B cell (primary cell): ENCODE results near the gene CD247.

Experiments
- EZH2 ChIP-seq: IDR thresholded peaks from 2 replicates; pipeline ENCODE4 v1.6.1; 2012; ENCODE audit warnings: borderline replicate concordance, low read depth, mild to moderate bottlenecking, moderate library complexity, low read length; ENCODE audit not compliant: insufficient read depth, poor library complexity, severe bottlenecking
- TF ChIP-seq, protein P1 (sequence below): fragments of 200-600 bp; IDR thresholded peaks from one replicate; pipeline ENCODE4 v1.8.0; 2022; ENCODE audit warnings: antibody characterized with exemption, mild to moderate bottlenecking

DNA sequence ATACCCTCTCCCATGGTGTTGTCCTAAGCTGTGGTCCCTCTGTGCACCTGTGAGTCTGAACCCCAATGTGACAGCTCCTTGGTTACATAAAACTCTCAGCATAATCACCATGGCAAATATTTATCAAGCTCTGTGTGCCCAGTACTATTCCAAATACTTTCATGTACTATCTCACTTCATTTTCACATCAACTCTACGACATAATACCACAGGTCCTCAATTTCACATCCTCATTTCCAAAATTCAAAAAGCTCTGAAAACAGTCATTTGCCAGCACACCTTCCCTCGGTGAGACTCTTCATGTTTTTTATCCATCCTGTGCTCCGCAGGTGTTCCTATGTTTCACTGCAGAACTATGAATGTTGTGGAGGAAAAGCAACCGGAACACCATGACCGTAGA is 47.6 kb upstream of the CD247 start:
- TF ChIP-seq, protein P1, sequence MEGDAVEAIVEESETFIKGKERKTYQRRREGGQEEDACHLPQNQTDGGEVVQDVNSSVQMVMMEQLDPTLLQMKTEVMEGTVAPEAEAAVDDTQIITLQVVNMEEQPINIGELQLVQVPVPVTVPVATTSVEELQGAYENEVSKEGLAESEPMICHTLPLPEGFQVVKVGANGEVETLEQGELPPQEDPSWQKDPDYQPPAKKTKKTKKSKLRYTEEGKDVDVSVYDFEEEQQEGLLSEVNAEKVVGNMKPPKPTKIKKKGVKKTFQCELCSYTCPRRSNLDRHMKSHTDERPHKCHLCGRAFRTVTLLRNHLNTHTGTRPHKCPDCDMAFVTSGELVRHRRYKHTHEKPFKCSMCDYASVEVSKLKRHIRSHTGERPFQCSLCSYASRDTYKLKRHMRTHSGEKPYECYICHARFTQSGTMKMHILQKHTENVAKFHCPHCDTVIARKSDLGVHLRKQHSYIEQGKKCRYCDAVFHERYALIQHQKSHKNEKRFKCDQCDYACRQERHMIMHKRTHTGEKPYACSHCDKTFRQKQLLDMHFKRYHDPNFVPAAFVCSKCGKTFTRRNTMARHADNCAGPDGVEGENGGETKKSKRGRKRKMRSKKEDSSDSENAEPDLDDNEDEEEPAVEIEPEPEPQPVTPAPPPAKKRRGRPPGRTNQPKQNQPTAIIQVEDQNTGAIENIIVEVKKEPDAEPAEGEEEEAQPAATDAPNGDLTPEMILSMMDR, result no peak
- TF ChIP-seq EZH2, result no peak
